Measurements from ENCODE around the gene STRN4.
"Not testable (repeated sequence)": the region's sequence is repeated elsewhere in the genome, so short reads cannot be mapped to it uniquely, and the experiment has no call there.

The STRN4 gene

GRCh38 chr19:46773018-46773399 lies 26.8 kb upstream of the STRN4 start:
- DNase-seq (ENCODE audit: low read depth, low spot score) = no peak
- in situ Hi-C loops (cut with HindIII; ENCODE audit: low sequenced_read_pairs) = no loop called here
- TF ChIP-seq, protein P1, sequence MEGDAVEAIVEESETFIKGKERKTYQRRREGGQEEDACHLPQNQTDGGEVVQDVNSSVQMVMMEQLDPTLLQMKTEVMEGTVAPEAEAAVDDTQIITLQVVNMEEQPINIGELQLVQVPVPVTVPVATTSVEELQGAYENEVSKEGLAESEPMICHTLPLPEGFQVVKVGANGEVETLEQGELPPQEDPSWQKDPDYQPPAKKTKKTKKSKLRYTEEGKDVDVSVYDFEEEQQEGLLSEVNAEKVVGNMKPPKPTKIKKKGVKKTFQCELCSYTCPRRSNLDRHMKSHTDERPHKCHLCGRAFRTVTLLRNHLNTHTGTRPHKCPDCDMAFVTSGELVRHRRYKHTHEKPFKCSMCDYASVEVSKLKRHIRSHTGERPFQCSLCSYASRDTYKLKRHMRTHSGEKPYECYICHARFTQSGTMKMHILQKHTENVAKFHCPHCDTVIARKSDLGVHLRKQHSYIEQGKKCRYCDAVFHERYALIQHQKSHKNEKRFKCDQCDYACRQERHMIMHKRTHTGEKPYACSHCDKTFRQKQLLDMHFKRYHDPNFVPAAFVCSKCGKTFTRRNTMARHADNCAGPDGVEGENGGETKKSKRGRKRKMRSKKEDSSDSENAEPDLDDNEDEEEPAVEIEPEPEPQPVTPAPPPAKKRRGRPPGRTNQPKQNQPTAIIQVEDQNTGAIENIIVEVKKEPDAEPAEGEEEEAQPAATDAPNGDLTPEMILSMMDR (IDR thresholded peaks at IDR 0.05; ENCODE audit: low read depth, low read length) = no peak
- no peak overlapping the region for H3K4me3 ChIP-seq (ENCODE audit: low read depth, low read length)

DNA sequence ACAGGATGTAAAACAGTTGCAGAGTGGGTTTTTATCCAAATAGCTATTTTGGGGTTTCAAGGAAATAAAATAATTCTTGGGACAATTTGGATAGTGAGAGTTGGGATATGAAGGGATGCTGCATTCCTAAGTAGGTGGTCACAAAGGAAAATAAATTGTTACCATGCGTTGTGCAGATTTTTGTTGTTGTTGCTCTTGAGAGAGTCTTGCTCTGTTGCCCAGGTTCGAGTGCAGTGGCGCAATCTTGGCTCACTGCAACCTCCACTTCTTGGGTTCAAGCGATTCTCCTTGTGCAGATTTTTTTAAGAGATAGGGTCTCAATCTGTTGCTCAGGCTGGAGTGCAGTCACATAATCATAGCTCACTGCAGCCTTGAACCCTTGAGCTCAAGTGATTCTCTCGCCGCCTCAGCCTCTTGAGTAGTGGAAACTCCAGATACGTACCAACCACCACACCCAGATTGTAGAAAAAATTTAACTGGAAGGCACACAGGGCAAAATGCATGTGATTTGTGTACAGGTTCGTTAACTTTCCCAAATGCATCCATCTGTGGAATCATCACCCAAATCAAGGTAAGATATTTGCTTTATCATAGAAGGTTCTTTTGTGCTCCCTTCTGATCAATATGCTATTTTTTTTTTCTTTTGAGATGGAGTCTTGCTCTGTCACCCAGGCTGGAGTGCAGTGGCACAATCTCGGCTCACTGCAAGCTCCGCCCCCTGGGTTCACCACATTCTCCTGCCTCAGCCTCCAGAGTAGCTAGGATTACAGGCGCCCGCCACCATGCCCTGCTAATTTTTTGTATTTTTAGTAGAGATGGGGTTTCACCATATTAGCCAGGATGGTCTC lies 26.1 kb upstream of the STRN4 start:
- TF ChIP-seq, protein P1 (IDR thresholded peaks at IDR 0.05; ENCODE audit: low read depth, low read length) = no peak
- in situ Hi-C loops (cut with HindIII; ENCODE audit: low sequenced_read_pairs) = no loop called here
- DNase-seq (ENCODE audit: low read depth, low spot score) = no peak
- H3K4me3 ChIP-seq (ENCODE audit: low read depth, low read length) = no peak overlapping the region

- DNase-seq (ENCODE audit: low read depth, low spot score); in situ Hi-C loops (cut with HindIII; ENCODE audit: low sequenced_read_pairs); H3K4me3 ChIP-seq (ENCODE audit: low read depth, low read length): not testable (repeated sequence)
These were observed 22.5 kb upstream of the STRN4 start for GRCh38 chr19:46768746-46769145.

- DNase-seq (ENCODE audit: low read depth, low spot score) = no peak
- in situ Hi-C loops (cut with HindIII; ENCODE audit: low sequenced_read_pairs) = no loop called here
- H3K4me3 ChIP-seq (ENCODE audit: low read depth, low read length) = no peak overlapping the region
- TF ChIP-seq, protein P1 (IDR thresholded peaks at IDR 0.05; ENCODE audit: low read depth, low read length) = peak; percentile 79
These were observed 20.5 kb upstream of the STRN4 start for GRCh38 chr19:46766569-46767317.

GRCh38 chr19:46764817-46765291 lies 18.6 kb upstream of the STRN4 start:
- H3K4me3 ChIP-seq (ENCODE audit: low read depth, low read length) = no peak overlapping the region
- in situ Hi-C loops (cut with HindIII; ENCODE audit: low sequenced_read_pairs) = no loop called here
- TF ChIP-seq, protein P1 (IDR thresholded peaks at IDR 0.05; ENCODE audit: low read depth, low read length) = no peak
- no peak for DNase-seq (ENCODE audit: low read depth, low spot score)

DNA sequence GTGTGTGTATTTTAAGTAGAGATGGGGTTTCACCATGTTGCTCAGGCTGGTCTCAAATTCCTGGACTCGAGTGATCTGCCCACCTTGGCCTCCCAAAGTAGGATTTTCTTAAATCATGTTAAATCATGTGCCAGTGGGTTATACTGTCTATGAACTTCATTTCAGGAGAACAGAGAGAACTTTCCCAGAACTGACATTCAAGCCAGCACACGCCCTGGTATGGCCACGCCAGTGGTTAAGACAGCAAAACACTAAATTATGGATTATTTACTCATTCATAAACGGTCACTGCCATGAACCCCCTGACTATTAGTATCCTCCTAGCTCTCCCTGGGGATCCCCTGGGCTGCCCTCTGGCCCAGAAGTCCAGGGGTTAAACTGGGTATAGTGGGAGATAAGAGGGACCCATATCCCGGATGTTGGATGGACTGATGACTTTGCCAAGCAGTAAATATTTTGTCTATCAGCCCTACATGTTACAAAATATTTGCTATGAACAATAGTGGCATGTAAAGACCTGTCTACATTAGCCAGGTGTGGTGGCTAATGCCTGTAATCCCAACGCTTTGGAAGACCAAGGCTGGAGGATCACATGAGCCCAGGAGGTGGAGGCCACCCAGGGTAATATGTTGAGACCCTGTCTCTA lies 16.1 kb upstream of the STRN4 start:
- no peak for DNase-seq (ENCODE audit: low read depth, low spot score)
- TF ChIP-seq, protein P1 (IDR thresholded peaks at IDR 0.05; ENCODE audit: low read depth, low read length) = no peak
- in situ Hi-C loops (cut with HindIII; ENCODE audit: low sequenced_read_pairs) = no loop called here
- H3K4me3 ChIP-seq (ENCODE audit: low read depth, low read length) = no peak overlapping the region

Measured in astrocyte of the spinal cord (primary cell).